Loucy (cell line): ENCODE data around the gene ZBTB3.

Experiments used
- CTCF ChIP-seq: fragments of 200-600 bp; sonication (generic); conservative IDR thresholded peaks from 2 replicates; pipeline ENCODE4 v1.5.1; 2014; ENCODE audit warnings: mild to moderate bottlenecking, antibody characterized with exemption, low read length
- EZH2phosphoT487 ChIP-seq: fragments of 200-600 bp; IDR thresholded peaks from 2 replicates; pipeline ENCODE4 v1.6.1; 2018; ENCODE audit warnings: antibody characterized with exemption, mild to moderate bottlenecking, moderate library complexity, borderline replicate concordance

GRCh38 chr11:62712861-62713260 lies 41.1 kb downstream of the ZBTB3 start:
- TF ChIP-seq CTCF (no peak), EZH2phosphoT487 (no peak)
